HepG2 (cell line): ENCODE results near the gene ADCY7. TPM values are rescaled to one million over a fixed set of nuclear protein-coding genes. Genes with fewer than 3 reads are reported as not detected.

Source experiments
- ARNTL ChIP-seq: sonication (generic); formaldehyde crosslinking; IDR thresholded peaks from 2 replicates; pipeline ENCODE4 v1.4.0; 2020; ENCODE audit warnings: mild to moderate bottlenecking, missing genetic modification reagents
- ATF7-NPFF ChIP-seq: sonication (generic); formaldehyde crosslinking; IDR thresholded peaks from 2 replicates; pipeline ENCODE4 v1.8.1; 2023; ENCODE audit warnings: mild to moderate bottlenecking, low read depth, missing genetic modification reagents, moderate library complexity
- GPN1 ChIP-seq: sonication (generic); formaldehyde crosslinking; IDR thresholded peaks from 2 replicates; pipeline ENCODE4 v1.5.1; 2020; ENCODE audit warnings: missing genetic modification reagents, borderline replicate concordance
- LBX2 ChIP-seq: sonication (generic); formaldehyde crosslinking; IDR thresholded peaks from 2 replicates; pipeline ENCODE4 v1.5.0; 2020; ENCODE audit warnings: missing genetic modification reagents, mild to moderate bottlenecking, borderline replicate concordance
- NFKB2 ChIP-seq: sonication (generic); formaldehyde crosslinking; IDR thresholded peaks from 2 replicates; pipeline ENCODE4 v1.4.0; 2020; ENCODE audit warnings: missing genetic modification reagents, borderline replicate concordance
- PAWR ChIP-seq: sonication (generic); formaldehyde crosslinking; IDR thresholded peaks from 2 replicates; pipeline ENCODE4 v1.4.0; 2020; ENCODE audit warnings: missing genetic modification reagents, mild to moderate bottlenecking, borderline replicate concordance
- TP53 ChIP-seq: sonication (generic); formaldehyde crosslinking; conservative IDR thresholded peaks from 2 replicates; pipeline ENCODE4 v1.4.0; 2020; ENCODE audit warnings: missing genetic modification reagents
- ZBTB25 ChIP-seq: IDR thresholded peaks from 2 replicates; pipeline ENCODE4 v1.6.1; 2018; ENCODE audit warnings: missing genetic modification reagents
- ZBTB37 ChIP-seq: sonication (generic); formaldehyde crosslinking; IDR thresholded peaks from 2 replicates; pipeline ENCODE4 v1.4.0; 2020; ENCODE audit warnings: mild to moderate bottlenecking, missing genetic modification reagents
- ZFYVE20 ChIP-seq: sonication (generic); formaldehyde crosslinking; IDR thresholded peaks from 2 replicates; pipeline ENCODE4 v1.8.0; 2023; ENCODE audit warnings: low read depth, mild to moderate bottlenecking, moderate library complexity, missing genetic modification reagents, borderline replicate concordance
- ZMAT5 ChIP-seq: sonication (generic); formaldehyde crosslinking; IDR thresholded peaks from 2 replicates; pipeline ENCODE4 v1.5.0; 2020; ENCODE audit warnings: mild to moderate bottlenecking, low read depth, missing genetic modification reagents, borderline replicate concordance
- ZNF17 ChIP-seq: sonication (generic); formaldehyde crosslinking; IDR thresholded peaks from 2 replicates; pipeline ENCODE4 v1.5.0; 2020; ENCODE audit warnings: mild to moderate bottlenecking, missing genetic modification reagents
- ZNF263 ChIP-seq: sonication (generic); formaldehyde crosslinking; IDR thresholded peaks from 2 replicates; pipeline ENCODE4 v1.4.0; 2020; ENCODE audit warnings: missing genetic modification reagents
- ZNF598 ChIP-seq: sonication (generic); formaldehyde crosslinking; IDR thresholded peaks from 2 replicates; pipeline ENCODE4 v1.5.1; 2020; ENCODE audit warnings: mild to moderate bottlenecking, missing genetic modification reagents, borderline replicate concordance
- ZNF770 ChIP-seq: sonication (generic); formaldehyde crosslinking; IDR thresholded peaks from 2 replicates; pipeline ENCODE4 v1.5.0; 2020; ENCODE audit warnings: mild to moderate bottlenecking, missing genetic modification reagents
- polyA plus RNA-seq, 8 experiments: library from polyadenylated mRNA; depleted of rRNA in 3 of 8; stranded (reverse) in 7 of 8; unstranded in 1 of 8; fragments of >200 nt; fragmentation: Illumina TruSeq in 4 of 8; extraction: Trizol in 4 of 8; gene quantifications; 2 replicates each; pipeline versions ENCODE4 v1.2.1 to v1.2.3, GENCODE V29; 2011 to 2016; ENCODE audit warnings: low read depth in 4 of 8, missing spikeins in 1 of 8, mixed read lengths in 1 of 8; ENCODE audit not compliant: insufficient read depth in 1 of 8
- total RNA-seq, 5 experiments: library from RNA; depleted of rRNA; stranded (reverse); fragments of >200 nt; fragmentation: Illumina TruSeq; extraction: Trizol; gene quantifications; 2 replicates each; pipeline ENCODE4 v1.2.3, GENCODE V29; 2016; ENCODE audit warnings: low read depth in 1 of 5
- TF ChIP-seq, protein P1 (sequence below): sonication (generic); formaldehyde crosslinking; IDR thresholded peaks from 2 replicates; pipeline ENCODE4 v1.8.0; 2022; ENCODE audit warnings: mild to moderate bottlenecking, missing genetic modification reagents, moderate library complexity
- TF ChIP-seq, protein P2 (sequence below): sonication (generic); formaldehyde crosslinking; IDR thresholded peaks from 2 replicates; pipeline ENCODE4 v1.4.0; 2020; ENCODE audit warnings: missing genetic modification reagents

Gene ADCY7
- total and polyA plus RNA-seq, 2 of the 13 experiments (the other 11 are each of a cell fraction or from before 2014, with no cell fraction given): 2.2 to 4.3 TPM

GRCh38 chr16:50297301-50298074 is 31.1 kb downstream of the ADCY7 start (continued):
- no peak for TF ChIP-seq ZBTB25 (CRISPR knock-in tag)
- TF ChIP-seq, protein P1, sequence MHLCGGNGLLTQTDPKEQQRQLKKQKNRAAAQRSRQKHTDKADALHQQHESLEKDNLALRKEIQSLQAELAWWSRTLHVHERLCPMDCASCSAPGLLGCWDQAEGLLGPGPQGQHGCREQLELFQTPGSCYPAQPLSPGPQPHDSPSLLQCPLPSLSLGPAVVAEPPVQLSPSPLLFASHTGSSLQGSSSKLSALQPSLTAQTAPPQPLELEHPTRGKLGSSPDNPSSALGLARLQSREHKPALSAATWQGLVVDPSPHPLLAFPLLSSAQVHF (CRISPR knock-in tag): no peak
- TF ChIP-seq GPN1: no peak
- TF ChIP-seq, protein P2, sequence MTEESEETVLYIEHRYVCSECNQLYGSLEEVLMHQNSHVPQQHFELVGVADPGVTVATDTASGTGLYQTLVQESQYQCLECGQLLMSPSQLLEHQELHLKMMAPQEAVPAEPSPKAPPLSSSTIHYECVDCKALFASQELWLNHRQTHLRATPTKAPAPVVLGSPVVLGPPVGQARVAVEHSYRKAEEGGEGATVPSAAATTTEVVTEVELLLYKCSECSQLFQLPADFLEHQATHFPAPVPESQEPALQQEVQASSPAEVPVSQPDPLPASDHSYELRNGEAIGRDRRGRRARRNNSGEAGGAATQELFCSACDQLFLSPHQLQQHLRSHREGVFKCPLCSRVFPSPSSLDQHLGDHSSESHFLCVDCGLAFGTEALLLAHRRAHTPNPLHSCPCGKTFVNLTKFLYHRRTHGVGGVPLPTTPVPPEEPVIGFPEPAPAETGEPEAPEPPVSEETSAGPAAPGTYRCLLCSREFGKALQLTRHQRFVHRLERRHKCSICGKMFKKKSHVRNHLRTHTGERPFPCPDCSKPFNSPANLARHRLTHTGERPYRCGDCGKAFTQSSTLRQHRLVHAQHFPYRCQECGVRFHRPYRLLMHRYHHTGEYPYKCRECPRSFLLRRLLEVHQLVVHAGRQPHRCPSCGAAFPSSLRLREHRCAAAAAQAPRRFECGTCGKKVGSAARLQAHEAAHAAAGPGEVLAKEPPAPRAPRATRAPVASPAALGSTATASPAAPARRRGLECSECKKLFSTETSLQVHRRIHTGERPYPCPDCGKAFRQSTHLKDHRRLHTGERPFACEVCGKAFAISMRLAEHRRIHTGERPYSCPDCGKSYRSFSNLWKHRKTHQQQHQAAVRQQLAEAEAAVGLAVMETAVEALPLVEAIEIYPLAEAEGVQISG (CRISPR knock-in tag): 0 out of 2 replicates have a peak, but pooled peaks have one; percentile 45
- no peak for TF ChIP-seq ZBTB37 (CRISPR knock-in tag)
- no peak for TF ChIP-seq ZNF17 (CRISPR knock-in tag)
- peak; percentile 58; the same call in 1 of the 2 replicates for TF ChIP-seq ZNF598 (CRISPR knock-in tag)
- TF ChIP-seq ATF7-NPFF: no peak
- TF ChIP-seq ZNF770: no peak
- peak; percentile 39; the same call in 1 of the 2 replicates for TF ChIP-seq ZNF263 (CRISPR knock-in tag)
- no peak for TF ChIP-seq LBX2 (CRISPR knock-in tag)
- no peak for TF ChIP-seq ZFYVE20 (CRISPR knock-in tag)
- TF ChIP-seq PAWR (CRISPR knock-in tag): peak; percentile 78; the same call in 1 of the 2 replicates
- 0 out of 2 replicates have a peak, but pooled peaks have one; percentile 28 for TF ChIP-seq ARNTL
- no peak for TF ChIP-seq ZMAT5 (CRISPR knock-in tag)
- TF ChIP-seq TP53: 0 out of 2 replicates have a peak, but pooled peaks have one; percentile 44
- 0 out of 2 replicates have a peak, but pooled peaks have one; percentile 20 for TF ChIP-seq NFKB2 (CRISPR knock-in tag)
